ENCODE measurements around the gene ETV3.

The ETV3 gene

GRCh38 chr1:157137046-157137407 is 1.2 kb downstream of the ETV3 start:
- no peak for DNase-seq

GRCh38 chr1:157136133-157136532 is 2.1 kb downstream of the ETV3 start:
- DNase-seq = no peak

GRCh38 chr1:157135646-157136045 is 2.5 kb downstream of the ETV3 start:
- no peak for DNase-seq

- no peak for DNase-seq
These were observed 3.1 kb downstream of the ETV3 start for GRCh38 chr1:157135070-157135469.

- DNase-seq = no peak
These were observed 3.8 kb downstream of the ETV3 start for GRCh38 chr1:157134442-157134841.

GRCh38 chr1:157133426-157133825 is 4.8 kb downstream of the ETV3 start:
- DNase-seq = no peak

- no peak for DNase-seq
These were observed 5.5 kb downstream of the ETV3 start for GRCh38 chr1:157132616-157133167.

- DNase-seq = no peak
These were observed 6.1 kb downstream of the ETV3 start for GRCh38 chr1:157132111-157132510.

- DNase-seq = no peak
These were observed 6.9 kb downstream of the ETV3 start for GRCh38 chr1:157131281-157131680.

GRCh38 chr1:157124855-157125254 is 13.3 kb downstream of the ETV3 start:
- DNase-seq = peak; percentile 81

- DNase-seq = no peak
These were observed 18.7 kb downstream of the ETV3 start for GRCh38 chr1:157119448-157119847.

- no peak for DNase-seq
These were observed 19.2 kb downstream of the ETV3 start for GRCh38 chr1:157119008-157119407.

GRCh38 chr1:157117527-157118057 is 20.6 kb downstream of the ETV3 start:
- peak; percentile 50 for DNase-seq

GRCh38 chr1:157116737-157117103 is 21.5 kb downstream of the ETV3 start:
- no peak for DNase-seq

GRCh38 chr1:157115851-157116736 is 22.1 kb downstream of the ETV3 start:
- no peak for DNase-seq

GRCh38 chr1:157115429-157115838 is 22.8 kb downstream of the ETV3 start:
- no peak for DNase-seq

GRCh38 chr1:157114183-157115121 is 23.7 kb downstream of the ETV3 start:
- no peak for DNase-seq

GRCh38 chr1:157113631-157114030 is 24.6 kb downstream of the ETV3 start:
- no peak for DNase-seq

GRCh38 chr1:157113106-157113505 is 25.1 kb downstream of the ETV3 start:
- no peak for DNase-seq

- DNase-seq = no peak
These were observed 25.9 kb downstream of the ETV3 start for GRCh38 chr1:157112186-157112867.

- no peak for DNase-seq
These were observed 26.6 kb downstream of the ETV3 start for GRCh38 chr1:157111396-157112165.

GRCh38 chr1:157110686-157111085 is 27.5 kb downstream of the ETV3 start:
- peak; percentile 63 for DNase-seq

Data from DMS79 (cell line).